ENCODE measurements around the gene PPP6R2.

DNA sequence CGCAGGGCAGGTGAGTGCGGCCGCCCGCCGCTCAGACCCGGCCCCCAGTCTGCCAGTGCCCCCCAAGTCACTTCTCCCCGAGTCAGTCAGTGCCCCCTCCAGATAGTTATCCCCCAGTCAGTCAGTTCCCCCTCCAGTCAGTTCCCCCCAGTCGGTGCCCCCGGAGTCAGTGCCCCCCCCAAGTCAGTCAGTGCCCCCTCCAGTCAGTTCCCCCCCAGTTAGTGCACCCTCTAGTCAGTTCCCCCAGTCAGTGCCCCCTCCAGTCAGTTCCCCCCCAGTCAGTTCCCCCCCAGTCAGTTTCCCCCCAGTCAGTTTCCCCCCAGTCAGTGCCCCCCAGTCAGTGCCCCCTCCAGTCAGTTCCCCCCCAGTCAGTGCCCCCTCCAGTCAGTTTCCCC is 411 bp downstream of the PPP6R2 start:
- TF ChIP-seq, protein P1, sequence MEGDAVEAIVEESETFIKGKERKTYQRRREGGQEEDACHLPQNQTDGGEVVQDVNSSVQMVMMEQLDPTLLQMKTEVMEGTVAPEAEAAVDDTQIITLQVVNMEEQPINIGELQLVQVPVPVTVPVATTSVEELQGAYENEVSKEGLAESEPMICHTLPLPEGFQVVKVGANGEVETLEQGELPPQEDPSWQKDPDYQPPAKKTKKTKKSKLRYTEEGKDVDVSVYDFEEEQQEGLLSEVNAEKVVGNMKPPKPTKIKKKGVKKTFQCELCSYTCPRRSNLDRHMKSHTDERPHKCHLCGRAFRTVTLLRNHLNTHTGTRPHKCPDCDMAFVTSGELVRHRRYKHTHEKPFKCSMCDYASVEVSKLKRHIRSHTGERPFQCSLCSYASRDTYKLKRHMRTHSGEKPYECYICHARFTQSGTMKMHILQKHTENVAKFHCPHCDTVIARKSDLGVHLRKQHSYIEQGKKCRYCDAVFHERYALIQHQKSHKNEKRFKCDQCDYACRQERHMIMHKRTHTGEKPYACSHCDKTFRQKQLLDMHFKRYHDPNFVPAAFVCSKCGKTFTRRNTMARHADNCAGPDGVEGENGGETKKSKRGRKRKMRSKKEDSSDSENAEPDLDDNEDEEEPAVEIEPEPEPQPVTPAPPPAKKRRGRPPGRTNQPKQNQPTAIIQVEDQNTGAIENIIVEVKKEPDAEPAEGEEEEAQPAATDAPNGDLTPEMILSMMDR (IDR thresholded peaks at IDR 0.05; ENCODE audit: low read depth, low read length, poor library complexity, severe bottlenecking): no peak
- no peak for TF ChIP-seq EZH2phosphoT487 (IDR thresholded peaks at IDR 0.05; ENCODE audit: borderline replicate concordance, low read length)

All from DOHH2 (cell line).